GM19467 (cell line): Measurements from ENCODE around the gene LGI4.
"Not testable (repeated sequence)": the region's sequence is repeated elsewhere in the genome, so short reads cannot be mapped to it uniquely, and the experiment has no call there.

Experiments
- ATAC-seq: cut with Tn5 transposase; IDR thresholded peaks from one replicate; pipeline ENCODE4 v1.9.1; 2021; ENCODE audit warnings: mild to moderate bottlenecking, moderate library complexity; ENCODE audit not compliant: unreplicated experiment

LGI4 gene

DNA sequence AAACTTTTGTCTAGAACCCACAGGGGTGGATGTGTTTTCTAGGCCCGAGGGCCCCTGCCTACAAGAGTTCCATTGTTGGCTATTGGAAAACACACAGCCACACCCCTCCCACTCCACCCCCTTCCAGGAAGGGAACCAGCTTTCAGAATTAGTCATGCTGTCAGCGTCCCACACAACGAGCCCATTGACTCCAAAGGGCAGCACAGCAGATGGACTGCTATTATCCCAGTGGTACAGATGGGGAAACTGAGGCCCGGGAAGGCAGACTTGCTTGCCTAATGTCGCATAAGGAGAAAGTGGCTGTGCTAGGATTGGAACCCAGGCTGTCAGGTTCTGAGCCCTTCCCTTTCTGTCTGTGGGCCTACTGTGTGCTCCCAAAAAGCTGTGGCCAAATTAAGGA lies 27.3 kb downstream of the LGI4 start:
- ATAC-seq = no peak

DNA sequence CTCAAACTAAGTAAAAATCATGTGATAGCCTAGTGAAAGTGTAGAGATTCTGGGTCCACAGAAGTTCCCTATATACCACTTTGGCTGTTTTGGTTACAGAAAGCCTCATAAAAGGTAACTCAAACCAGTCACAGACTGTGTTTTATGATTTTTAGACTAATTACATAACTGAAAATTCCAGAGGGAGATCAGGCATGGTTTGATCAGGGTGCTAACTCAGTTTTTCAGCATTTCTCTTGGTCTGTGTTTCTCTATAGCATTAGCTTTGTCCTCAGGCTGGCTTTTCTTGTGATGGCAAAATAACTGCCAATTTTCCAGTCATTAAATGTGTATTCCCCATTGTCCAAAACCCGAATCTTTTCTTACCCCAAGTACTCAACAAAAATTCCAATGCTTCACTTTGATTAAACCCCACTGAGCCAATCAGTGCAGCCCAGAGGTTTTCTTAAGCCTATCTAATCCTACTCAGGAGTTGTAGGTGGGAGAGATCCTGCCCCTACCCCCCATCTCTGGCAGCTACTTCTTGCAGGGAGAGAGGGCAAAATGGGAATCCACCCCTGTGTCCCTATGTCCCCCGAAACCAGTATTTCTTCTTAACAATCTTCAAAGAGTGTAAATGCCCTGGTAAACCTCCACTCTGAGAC lies 27.8 kb downstream of the LGI4 start:
- ATAC-seq = no peak

DNA sequence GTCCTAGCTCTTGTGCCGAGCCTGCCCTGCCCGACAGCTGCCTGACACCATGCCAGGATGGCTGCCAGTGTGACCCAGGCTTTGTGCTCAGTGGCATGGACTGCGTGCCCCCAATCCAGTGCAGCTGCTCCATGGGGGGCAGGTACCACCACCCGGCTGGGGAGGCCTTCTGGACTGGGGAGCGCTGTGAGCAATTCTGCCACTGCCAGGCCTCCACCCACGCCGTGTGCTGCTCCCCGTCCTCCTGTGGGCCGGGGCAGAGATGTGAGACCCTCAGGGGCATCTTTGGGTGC lies 28.6 kb downstream of the LGI4 start:
- no peak for ATAC-seq

DNA sequence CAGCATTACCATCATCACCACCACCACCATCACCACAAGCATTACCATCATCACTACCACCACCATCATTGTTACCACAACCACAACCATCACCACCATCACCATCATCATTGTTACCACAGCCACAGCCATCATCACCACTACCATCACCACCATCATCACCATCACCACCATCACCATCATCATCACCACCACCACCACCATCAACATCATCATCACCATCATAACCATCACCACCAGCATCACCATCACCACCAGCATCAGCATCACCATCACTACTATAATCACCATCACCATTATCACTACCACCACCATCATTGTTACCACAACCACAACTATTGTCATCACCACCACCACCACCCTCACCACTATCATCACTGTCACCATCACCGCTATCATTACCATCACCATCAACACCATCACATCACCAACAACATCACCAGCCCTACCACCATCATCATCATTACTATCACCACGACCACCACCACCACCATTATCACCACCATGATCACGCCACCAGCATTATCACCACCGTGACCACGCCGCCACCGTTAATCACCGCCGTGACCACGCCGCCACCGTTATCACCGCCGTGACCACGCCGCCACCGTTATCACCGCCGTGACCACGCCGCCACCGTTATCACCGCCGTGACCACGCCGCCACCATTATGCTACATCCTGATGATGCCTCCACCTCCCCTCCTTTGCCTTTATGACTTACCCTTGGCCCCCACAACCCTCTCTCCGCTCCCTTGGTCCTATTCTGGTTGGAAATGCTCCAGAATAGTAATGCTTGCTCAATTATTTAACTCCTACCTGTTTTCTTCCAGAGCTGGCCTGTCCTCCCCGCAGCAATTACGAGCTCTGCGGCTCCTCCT lies 29.2 kb downstream of the LGI4 start:
- ATAC-seq = no peak

DNA sequence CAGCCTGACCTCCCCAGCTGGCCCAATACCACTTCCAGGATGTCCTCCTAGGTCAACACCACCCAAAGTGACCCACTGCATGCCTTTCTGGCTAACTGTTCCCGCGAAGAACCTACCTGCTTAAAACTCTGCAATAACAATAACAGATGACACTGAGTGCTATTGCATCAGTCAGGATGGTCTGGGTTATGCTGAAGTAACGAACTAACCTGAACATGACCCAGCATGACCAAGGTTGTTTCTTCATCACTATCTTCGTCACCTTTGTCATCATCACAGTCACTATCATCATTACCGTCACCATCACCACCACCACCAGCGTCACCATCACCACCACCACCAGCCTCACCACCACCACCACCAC lies 29.8 kb downstream of the LGI4 start:
- ATAC-seq = no peak

DNA sequence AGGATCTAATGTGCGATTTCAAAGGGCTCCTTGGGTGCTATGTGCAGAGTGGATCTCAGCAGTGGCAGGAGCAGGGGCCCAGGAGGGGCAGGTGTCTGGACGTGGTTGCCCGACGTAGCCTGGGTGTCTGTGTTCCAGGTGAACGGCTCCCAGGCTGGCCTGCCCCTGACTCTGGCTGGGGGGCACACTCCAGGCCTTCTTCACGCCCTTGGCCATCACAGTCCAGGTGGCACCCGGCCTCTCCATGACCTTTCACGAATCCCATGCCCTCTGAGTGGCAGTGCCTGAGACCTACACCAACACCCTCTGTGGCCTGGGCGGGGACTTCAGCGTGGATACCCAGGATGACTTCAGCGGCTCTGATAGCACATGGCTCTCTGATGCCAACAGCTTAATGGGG lies 30.5 kb downstream of the LGI4 start:
- ATAC-seq = no peak

DNA sequence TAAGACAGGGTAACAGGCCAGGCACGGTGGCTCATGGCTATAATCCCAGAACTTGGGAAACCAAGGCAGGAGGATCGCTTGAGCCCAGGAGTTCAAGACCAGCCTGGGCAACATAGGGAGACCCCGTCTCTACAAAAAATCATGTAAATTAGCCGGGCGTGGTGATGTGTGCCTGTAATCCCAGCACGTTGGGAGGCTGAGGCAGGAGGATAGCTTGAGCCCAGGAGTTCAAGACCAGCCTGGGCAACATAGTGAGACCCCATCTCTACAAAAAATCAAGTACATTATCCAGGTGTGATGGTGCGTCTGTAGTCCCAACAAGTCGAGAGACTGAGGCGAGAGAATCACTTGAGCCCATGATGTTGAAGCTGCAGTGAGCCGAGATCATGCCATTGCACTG lies 31.2 kb downstream of the LGI4 start:
- ATAC-seq = not testable (repeated sequence)

DNA sequence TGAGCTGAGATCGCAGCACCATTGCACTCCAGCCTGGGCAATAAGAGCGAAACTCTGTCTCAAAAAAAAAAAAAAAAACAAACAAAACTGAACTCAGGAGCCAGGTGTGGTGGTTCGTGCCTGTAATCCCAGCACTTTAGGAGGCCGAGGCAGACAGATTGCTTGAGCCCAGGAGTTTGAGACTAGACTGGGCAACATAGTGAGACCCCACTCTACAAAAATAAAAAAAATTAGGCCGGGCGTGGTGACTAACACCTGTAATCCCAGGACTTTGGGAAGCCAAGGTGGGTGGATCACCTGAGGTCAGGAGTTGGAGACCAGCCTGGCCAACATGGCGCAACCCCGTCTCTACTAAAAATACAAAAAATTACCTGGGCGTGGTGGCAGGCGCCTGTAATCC lies 32.9 kb downstream of the LGI4 start:
- ATAC-seq = not testable (repeated sequence)

DNA sequence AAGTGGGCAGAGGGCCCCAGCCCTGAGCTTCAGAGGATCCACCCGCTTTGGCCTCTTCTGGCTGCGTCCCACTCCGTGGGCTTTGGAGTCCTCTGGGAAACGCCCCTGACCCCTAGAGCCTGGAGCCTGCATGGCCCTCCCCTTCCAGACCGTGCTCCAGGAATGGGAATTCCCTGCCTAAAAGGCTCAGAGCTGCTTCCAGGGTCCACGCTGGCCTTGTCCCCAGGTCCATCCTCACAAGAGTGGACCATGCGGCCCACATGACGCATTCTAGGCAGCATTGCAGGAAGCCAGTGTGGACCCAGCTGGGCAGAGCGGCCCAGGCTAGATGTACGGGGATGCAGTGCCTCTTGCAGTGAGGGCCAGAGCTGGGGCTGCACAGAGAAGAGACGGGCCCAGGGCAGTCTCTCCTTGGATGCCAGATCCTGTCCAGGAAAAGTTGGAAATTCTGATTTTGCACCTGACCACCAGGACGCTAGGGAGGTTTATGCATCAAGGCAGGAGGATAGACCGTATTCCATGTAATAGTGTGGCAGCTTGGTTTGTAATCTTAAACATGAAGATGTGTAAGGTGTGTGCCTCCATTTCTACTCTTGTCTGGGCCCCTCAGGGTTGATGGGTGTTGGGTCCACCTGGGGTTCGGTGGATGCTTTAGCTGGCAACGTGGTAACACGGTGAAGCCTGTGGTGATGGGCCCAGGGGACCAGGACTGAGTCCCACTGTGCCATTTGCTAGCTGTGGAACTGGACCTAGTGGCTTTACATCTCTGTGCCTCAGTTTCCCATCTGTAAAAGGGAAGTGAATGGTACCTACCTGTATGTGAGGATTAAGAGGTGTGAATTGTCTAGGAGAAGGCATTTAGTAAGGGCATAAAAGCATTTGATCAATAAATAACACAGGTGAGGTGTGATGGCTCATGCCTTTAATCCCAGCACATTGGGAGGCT lies 34.0 kb downstream of the LGI4 start:
- ATAC-seq = no peak

DNA sequence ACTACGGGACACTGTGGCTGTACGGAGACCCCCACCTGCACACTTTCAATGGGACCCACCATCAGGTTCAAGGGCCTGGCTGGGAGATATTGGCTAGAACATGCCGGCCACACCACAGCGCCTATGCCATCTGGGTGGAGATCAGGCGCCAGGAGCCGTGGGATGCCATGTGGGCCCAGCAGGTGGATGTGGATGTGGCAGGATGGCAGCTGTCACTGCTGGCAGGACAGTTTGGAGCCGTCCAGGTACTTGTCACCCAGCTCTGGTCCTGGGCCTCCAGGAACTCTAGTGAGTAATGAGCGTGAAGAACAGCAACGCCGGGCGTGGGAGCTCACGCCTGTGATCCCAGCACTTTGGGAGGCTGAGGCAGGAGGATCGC lies 35.0 kb downstream of the LGI4 start:
- ATAC-seq = no peak

DNA sequence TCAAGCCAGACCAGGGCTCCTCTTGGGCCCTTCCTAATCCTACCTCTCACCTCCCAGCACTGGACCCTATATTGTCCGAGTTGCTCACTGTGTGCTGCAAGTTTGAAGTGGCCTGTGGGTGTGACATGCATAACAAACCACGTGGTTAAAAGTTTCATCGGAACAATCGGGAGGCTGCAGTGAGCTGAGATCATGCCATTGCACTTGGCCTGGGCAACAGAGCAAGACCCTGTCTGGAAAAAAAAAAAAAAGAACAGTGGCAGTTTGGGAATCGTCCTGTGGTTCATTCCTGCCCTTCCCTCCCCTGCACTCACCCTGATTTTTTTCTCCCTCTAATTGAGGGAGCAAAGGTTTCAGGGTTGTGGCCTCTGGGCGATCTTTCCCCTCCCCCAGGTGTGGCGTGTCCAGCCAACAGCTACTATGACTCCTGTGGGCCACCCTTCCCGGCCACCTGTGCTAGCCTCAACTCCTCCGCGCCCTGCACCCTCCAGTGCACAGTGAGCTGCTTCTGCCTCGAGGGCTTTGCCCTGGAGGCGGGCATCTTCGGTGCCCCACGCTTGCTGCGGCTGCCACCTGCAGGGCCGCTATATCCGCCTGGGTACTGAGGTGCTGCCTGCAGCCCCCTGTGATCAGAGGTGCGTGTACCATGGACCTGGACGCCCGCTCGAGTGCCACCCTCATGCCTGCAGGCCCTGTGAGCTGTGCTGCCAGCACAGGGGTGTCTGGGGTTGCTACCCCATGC lies 35.5 kb downstream of the LGI4 start:
- no peak for ATAC-seq

DNA sequence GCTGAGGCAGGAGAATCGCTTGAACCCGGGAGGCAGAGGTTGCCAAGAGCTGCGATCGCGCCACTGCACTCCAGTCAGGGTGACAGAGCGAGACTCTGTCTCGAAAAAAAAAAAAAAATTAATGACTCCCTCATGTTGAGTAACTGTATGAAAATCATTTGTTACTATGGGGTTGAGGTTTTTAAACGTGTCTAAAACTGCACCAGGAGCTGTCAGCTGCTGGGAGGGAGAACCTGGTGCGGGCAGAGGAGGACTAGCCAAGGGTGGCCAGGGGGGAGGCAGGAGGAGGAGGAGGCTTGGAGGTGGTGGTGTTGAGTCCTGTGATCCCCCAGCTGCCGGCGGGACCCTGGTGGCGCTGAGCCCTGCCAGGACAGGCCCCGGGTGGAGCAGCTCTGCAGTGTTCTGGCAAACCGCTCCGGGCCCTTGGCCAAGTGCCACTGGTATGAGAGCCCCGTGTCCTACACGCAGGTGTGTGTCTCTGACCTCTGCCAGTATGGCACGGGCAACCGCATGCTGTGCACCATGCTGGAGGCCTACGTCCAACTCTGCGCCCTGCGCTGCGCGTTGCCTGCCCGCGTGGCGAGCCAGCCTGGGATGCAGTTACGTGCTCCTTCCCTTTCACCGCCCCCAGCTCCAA lies 36.3 kb downstream of the LGI4 start:
- no peak for ATAC-seq

DNA sequence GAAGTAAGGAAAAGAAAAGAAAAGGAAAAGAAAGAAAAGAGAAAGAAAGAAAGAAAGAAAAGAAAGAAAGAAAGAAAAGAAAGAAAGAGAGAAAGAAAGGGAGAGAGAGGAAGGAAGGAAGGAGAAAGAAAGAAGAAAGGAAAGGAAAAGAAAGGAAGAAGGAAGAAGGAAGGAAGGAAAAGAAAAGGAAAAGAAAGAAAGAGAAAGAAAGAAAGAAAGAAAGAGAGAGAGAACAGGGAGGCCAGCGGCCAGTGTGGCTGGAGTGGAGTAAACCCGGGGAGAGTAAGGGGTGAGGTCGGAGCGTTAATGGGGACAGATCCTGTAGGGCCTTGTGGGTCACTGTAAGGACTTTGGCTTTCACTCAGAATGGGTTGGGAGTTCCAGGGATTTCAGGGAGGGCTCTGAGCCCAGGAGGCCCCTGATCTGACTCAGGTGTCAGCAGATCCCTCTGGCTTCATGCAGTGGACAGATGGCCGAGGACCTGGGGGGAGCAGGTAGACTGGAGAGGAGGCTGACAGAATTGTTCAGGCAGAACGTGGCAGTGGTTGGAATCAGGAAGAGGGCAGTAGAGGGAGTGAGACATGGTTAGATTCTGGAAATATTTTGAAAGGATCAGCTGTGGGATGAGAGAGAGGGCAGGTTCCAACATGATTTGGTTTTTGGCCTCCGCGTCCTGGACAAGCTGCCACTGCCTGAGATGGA lies 39.0 kb downstream of the LGI4 start:
- ATAC-seq = no peak

DNA sequence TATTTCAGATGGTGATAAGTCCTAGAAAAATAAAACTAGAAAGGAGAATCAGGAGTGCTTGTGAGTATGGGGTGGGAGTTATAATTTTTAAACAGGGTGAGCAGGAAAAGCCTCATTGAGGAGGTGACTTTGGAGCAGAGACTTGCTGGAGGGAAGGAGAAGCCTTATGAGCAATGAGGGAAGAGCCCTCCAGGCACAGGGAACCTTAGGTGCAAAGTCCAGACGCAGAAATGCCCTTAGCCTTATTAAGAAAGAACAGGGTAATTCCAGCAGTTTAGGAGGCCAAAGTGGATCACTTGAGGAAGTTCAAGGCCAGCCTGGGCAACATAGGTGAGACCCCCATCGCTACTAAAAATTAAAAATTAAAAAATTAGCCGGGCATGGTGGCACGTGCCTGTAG lies 40.2 kb downstream of the LGI4 start:
- no peak for ATAC-seq

DNA sequence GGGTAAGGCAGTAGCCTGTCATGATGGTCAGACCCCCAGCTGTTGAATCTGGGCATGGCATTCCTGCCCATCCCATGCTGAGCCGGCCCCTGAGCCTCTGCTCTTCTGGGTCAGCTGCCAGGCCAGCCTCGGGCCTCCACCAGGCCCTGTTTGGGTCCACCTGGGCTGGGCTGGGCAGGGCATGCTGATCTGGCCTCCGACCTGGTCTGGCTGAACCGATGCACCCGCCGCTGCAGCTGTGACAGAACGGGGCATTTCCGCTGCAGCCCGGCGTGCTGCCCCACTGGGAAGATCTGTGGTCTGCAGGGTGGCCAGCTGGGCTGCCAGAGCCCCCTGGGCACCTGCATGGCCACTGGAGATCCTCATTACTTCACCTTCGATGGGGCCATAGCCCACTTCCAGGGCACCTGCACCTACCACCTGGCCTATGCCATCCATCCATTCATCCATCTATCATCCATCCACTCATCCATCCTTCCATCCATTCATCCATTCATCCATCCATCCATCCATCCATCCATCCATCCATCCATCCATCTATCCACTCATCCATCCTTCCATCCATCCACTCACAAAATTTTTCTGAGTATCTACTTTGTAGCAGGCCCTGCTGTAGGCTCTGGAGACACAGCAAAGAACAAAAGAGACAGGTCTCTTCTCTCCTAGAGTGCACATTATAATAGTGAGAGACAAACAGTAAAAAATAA lies 40.8 kb downstream of the LGI4 start:
- ATAC-seq = no peak

DNA sequence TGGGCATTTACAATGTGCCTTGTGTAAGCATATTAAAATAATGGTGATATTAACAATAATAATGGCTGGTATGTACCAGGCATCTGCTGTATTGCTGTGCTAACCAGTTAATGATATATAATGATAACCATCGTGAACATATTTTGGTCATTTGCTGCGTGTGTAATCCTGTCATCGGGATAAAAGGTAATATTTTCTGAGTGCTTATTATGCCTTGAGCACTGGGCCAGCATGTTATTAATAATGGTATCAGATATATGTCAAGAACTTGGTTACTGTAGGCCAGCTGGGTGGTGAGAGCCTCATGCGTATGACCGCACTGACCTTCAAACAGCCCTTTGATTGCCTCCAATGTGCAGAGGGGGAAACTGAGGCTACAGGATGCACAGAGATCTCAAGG lies 41.4 kb downstream of the LGI4 start:
- ATAC-seq = no peak

DNA sequence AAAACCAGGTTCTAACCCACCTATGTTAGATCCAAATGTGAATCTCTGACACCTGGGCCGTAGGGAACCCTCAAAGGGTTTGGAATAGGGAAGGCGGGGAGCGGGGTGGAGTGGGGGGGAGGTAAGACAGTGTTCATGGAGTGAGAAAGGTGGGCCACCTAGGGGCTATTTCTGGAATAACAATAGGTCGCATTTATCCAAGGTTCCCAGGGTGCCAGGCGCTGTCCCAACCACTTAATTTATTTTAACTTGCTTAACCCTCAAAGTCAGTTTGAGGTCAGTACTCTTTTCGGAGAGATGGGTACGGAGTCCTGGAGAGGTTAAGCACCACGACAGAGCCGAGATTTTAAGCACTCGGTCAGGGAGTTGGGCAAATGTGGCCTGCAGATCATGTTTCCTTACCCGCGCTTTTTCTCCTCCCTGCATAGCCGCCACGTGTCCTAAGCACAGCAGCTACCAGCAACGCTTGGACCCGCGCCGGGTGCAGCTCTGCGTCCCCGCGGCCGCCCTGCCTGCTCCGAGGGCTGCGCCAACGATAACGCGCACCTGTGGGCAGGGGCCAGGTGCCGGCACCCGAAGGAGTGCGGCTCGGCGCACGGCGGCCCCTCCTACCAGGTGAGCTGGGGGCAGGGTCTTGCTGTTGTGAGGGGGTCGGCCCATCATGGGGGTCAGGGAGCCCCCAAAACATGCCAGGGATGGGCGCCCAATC lies 44.2 kb downstream of the LGI4 start:
- ATAC-seq = no peak

DNA sequence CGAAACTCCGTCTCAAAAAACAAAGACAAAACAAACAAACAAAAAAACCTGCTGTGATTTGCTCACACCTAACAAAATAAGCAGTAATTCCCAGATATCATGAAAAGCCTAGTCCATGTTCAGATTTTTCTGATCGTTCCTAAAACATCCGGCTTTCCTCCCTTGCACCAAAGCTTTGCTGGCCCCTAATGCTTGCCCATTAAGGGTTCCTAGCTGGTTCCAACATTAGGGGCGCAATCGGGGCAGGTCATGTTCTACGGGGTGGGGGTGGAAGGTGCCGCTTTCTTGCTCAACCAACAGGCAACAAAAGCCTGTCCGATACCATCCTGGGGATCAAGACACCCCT lies 44.7 kb downstream of the LGI4 start:
- no peak for ATAC-seq

DNA sequence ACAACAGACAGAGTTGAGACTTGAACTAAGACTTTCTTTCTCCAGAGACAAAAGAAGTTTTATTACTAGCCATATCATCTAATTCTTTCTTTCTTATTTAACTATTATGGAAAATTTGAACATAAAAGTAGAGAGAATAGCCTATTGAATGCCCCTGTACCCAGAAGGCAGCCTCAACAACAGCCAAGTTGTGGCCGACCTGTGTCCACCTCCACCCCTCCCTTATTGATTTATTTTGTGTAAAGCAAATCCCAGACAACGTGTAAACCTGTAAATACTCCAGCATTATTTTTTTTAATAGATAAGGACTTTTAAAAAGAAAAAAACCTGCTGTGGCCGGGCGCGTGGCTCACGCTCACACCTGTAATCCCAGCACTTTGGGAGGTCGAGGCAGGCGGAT lies 45.3 kb downstream of the LGI4 start:
- no peak for ATAC-seq
